HEK293 (cell line): Measurements from ENCODE around the gene DYNLT4.

Experiments used
- BCL11B ChIP-seq: fragments of 450-650 bp; formaldehyde crosslinking; IDR thresholded peaks from 2 replicates; pipeline ENCODE4 v1.5.1; 2016; ENCODE audit warnings: low read depth, missing biosample characterization, missing genetic modification characterization
- FEZF1 ChIP-seq: fragments of 450-650 bp; formaldehyde crosslinking; IDR thresholded peaks from 2 replicates; pipeline ENCODE4 v1.5.1; 2016; ENCODE audit warnings: missing biosample characterization, missing genetic modification characterization
- ZFP3 ChIP-seq: fragments of 450-650 bp; formaldehyde crosslinking; IDR thresholded peaks from 2 replicates; pipeline ENCODE4 v1.5.1; 2016; ENCODE audit warnings: low read depth, missing biosample characterization, missing genetic modification characterization
- ZFP37 ChIP-seq: fragments of 450-650 bp; formaldehyde crosslinking; IDR thresholded peaks from 2 replicates; pipeline ENCODE4 v1.5.1; 2016; ENCODE audit warnings: missing biosample characterization, missing genetic modification characterization
- ZNF394 ChIP-seq: fragments of 450-650 bp; formaldehyde crosslinking; IDR thresholded peaks from 2 replicates; pipeline ENCODE4 v1.5.1; 2016; ENCODE audit warnings: missing biosample characterization, missing genetic modification characterization, mild to moderate bottlenecking, moderate library complexity, borderline replicate concordance
- ZNF48 ChIP-seq: fragments of 450-650 bp; formaldehyde crosslinking; IDR thresholded peaks from 2 replicates; pipeline ENCODE4 v1.5.1; 2016; ENCODE audit warnings: missing biosample characterization, missing genetic modification characterization
- ZNF555 ChIP-seq: fragments of 450-650 bp; formaldehyde crosslinking; conservative IDR thresholded peaks from 2 replicates; pipeline ENCODE4 v1.5.1; 2017; ENCODE audit warnings: missing biosample characterization, mild to moderate bottlenecking, missing genetic modification characterization, inconsistent platforms
- ZNF626 ChIP-seq: fragments of 450-650 bp; sonication (Bioruptor Pico); formaldehyde crosslinking; IDR thresholded peaks from 2 replicates; pipeline ENCODE4 v1.5.1; 2018; ENCODE audit warnings: missing biosample characterization, missing genetic modification characterization, inconsistent platforms
- ZXDB ChIP-seq: fragments of 450-650 bp; formaldehyde crosslinking; IDR thresholded peaks from 2 replicates; pipeline ENCODE4 v1.5.1; 2016; ENCODE audit warnings: missing biosample characterization, missing genetic modification characterization
- TF ChIP-seq, protein P1 (sequence below): fragments of 450-650 bp; formaldehyde crosslinking; IDR thresholded peaks from 2 replicates; pipeline ENCODE4 v1.5.1; 2016; ENCODE audit warnings: missing biosample characterization, missing genetic modification characterization
- TF ChIP-seq, protein P2 (sequence below): fragments of 450-650 bp; formaldehyde crosslinking; IDR thresholded peaks from 2 replicates; pipeline ENCODE4 v1.5.1; 2016; ENCODE audit warnings: missing biosample characterization, missing genetic modification characterization
- TF ChIP-seq, protein P3 (sequence below): fragments of 450-650 bp; formaldehyde crosslinking; IDR thresholded peaks from 2 replicates; pipeline ENCODE4 v1.5.1; 2016; ENCODE audit warnings: missing biosample characterization, missing genetic modification characterization
- TF ChIP-seq, protein P4 (sequence below): fragments of 450-650 bp; formaldehyde crosslinking; IDR thresholded peaks from 2 replicates; pipeline ENCODE4 v1.5.1; 2016; ENCODE audit warnings: missing biosample characterization, missing genetic modification characterization
- TF ChIP-seq, protein P5 (sequence below): fragments of 450-650 bp; formaldehyde crosslinking; IDR thresholded peaks from 2 replicates; pipeline ENCODE4; 2016; ENCODE audit warnings: missing biosample characterization, missing genetic modification characterization
- TF ChIP-seq, protein P6 (sequence below): fragments of 450-650 bp; formaldehyde crosslinking; IDR thresholded peaks from 2 replicates; pipeline ENCODE4 v1.5.0; 2017; ENCODE audit warnings: missing biosample characterization, missing genetic modification characterization, borderline replicate concordance

Gene DYNLT4

DNA sequence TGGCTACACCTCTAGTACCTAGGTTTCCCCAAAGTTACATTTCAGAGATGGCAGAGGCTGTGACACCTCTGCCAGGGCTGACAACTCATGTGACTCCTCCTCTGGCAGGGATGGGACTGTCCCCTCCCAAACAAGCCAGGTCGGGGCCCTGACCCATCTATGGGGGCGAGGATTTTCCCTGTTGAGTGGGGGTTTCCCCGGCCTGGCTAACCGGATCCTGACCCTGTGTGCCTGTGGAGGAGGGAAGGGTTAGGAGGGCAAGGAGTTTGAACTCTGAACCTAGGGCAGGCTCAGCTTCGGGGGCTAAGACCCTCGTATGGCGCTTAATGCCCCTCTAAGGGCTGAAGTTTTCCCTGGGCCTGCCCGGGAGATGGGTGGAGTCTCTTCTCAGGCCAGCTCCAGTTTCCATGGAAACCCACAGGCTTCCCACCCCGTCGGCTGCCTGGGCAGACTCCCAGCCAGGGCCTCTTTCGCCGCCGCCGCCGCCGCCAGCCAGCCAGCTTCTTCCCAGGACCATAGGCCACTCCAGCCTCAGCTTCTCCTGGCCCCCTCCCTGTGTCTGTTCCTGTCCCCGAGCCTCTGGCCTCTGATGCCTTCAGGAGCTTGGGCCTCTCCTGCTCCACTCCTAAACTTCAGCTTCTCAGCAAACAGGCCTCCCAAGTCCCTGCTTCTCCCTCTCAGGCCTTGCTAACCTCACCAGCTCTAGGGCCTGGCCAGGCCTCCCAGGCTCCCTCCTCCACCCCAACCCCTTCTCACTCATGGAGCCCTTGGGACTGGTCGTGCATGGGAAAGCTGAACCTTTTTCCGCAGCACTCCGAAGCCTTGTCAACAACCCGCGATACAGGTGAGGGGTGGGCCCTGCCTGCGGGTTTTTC is 1.1 kb upstream of the DYNLT4 start, which contains the start of gene BTBD19 (continued):
- no peak for TF ChIP-seq ZNF48 (tag by site-specific recombination)
- TF ChIP-seq, protein P1, sequence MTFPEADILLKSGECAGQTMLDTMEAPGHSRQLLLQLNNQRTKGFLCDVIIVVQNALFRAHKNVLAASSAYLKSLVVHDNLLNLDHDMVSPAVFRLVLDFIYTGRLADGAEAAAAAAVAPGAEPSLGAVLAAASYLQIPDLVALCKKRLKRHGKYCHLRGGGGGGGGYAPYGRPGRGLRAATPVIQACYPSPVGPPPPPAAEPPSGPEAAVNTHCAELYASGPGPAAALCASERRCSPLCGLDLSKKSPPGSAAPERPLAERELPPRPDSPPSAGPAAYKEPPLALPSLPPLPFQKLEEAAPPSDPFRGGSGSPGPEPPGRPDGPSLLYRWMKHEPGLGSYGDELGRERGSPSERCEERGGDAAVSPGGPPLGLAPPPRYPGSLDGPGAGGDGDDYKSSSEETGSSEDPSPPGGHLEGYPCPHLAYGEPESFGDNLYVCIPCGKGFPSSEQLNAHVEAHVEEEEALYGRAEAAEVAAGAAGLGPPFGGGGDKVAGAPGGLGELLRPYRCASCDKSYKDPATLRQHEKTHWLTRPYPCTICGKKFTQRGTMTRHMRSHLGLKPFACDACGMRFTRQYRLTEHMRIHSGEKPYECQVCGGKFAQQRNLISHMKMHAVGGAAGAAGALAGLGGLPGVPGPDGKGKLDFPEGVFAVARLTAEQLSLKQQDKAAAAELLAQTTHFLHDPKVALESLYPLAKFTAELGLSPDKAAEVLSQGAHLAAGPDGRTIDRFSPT (tag by site-specific recombination): no peak
- TF ChIP-seq, protein P2, sequence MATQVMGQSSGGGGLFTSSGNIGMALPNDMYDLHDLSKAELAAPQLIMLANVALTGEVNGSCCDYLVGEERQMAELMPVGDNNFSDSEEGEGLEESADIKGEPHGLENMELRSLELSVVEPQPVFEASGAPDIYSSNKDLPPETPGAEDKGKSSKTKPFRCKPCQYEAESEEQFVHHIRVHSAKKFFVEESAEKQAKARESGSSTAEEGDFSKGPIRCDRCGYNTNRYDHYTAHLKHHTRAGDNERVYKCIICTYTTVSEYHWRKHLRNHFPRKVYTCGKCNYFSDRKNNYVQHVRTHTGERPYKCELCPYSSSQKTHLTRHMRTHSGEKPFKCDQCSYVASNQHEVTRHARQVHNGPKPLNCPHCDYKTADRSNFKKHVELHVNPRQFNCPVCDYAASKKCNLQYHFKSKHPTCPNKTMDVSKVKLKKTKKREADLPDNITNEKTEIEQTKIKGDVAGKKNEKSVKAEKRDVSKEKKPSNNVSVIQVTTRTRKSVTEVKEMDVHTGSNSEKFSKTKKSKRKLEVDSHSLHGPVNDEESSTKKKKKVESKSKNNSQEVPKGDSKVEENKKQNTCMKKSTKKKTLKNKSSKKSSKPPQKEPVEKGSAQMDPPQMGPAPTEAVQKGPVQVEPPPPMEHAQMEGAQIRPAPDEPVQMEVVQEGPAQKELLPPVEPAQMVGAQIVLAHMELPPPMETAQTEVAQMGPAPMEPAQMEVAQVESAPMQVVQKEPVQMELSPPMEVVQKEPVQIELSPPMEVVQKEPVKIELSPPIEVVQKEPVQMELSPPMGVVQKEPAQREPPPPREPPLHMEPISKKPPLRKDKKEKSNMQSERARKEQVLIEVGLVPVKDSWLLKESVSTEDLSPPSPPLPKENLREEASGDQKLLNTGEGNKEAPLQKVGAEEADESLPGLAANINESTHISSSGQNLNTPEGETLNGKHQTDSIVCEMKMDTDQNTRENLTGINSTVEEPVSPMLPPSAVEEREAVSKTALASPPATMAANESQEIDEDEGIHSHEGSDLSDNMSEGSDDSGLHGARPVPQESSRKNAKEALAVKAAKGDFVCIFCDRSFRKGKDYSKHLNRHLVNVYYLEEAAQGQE: no peak
- TF ChIP-seq ZFP3 (tag by site-specific recombination): no peak
- TF ChIP-seq ZNF394 (tag by site-specific recombination): peak; percentile 98
- TF ChIP-seq, protein P3, sequence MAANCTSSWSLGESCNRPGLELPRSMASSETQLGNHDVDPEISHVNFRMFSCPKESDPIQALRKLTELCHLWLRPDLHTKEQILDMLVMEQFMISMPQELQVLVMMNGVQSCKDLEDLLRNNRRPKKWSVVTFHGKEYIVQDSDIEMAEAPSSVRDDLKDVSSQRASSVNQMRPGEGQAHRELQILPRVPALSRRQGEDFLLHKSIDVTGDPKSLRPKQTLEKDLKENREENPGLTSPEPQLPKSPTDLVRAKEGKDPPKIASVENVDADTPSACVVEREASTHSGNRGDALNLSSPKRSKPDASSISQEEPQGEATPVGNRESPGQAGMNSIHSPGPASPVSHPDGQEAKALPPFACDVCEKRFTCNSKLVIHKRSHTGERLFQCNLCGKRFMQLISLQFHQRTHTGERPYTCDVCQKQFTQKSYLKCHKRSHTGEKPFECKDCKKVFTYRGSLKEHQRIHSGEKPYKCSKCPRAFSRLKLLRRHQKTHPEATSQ: no peak
- TF ChIP-seq, protein P4, sequence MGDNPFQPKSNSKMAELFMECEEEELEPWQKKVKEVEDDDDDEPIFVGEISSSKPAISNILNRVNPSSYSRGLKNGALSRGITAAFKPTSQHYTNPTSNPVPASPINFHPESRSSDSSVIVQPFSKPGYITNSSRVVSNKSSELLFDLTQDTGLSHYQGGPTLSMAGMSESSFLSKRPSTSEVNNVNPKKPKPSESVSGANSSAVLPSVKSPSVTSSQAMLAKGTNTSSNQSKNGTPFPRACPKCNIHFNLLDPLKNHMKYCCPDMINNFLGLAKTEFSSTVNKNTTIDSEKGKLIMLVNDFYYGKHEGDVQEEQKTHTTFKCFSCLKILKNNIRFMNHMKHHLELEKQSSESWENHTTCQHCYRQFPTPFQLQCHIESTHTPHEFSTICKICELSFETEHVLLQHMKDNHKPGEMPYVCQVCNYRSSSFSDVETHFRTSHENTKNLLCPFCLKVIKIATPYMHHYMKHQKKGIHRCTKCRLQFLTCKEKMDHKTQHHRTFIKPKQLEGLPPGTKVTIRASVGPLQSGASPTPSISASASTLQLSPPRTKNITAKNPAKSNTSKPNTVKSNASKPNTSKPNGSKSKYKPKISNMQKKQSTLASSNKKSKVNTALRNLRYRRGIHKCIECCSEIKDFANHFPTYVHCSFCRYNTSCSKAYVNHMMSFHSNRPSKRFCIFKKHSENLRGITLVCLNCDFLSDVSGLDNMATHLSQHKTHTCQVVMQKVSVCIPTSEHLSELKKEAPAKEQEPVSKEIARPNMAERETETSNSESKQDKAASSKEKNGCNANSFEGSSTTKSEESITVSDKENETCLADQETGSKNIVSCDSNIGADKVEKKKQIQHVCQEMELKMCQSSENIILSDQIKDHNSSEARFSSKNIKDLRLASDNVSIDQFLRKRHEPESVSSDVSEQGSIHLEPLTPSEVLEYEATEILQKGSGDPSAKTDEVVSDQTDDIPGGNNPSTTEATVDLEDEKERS (tag by site-specific recombination): no peak
- TF ChIP-seq ZNF626 (tag by site-specific recombination): no peak
- TF ChIP-seq FEZF1 (tag by site-specific recombination): no peak
- TF ChIP-seq, protein P5, sequence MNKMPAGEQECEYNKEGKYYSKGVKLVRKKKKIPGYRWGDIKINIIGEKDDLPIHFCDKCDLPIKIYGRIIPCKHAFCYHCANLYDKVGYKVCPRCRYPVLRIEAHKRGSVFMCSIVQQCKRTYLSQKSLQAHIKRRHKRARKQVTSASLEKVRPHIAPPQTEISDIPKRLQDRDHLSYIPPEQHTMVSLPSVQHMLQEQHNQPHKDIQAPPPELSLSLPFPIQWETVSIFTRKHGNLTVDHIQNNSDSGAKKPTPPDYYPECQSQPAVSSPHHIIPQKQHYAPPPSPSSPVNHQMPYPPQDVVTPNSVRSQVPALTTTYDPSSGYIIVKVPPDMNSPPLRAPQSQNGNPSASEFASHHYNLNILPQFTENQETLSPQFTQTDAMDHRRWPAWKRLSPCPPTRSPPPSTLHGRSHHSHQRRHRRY (tag by site-specific recombination): no peak
- no peak for TF ChIP-seq ZNF555 (tag by site-specific recombination)
- TF ChIP-seq ZFP37: no peak
- TF ChIP-seq ZXDB (tag by site-specific recombination): peak; percentile 26; the same call in 1 of the 2 replicates
- TF ChIP-seq BCL11B (tag by site-specific recombination): peak; percentile 6; the same call in 1 of the 2 replicates
- TF ChIP-seq, protein P6, sequence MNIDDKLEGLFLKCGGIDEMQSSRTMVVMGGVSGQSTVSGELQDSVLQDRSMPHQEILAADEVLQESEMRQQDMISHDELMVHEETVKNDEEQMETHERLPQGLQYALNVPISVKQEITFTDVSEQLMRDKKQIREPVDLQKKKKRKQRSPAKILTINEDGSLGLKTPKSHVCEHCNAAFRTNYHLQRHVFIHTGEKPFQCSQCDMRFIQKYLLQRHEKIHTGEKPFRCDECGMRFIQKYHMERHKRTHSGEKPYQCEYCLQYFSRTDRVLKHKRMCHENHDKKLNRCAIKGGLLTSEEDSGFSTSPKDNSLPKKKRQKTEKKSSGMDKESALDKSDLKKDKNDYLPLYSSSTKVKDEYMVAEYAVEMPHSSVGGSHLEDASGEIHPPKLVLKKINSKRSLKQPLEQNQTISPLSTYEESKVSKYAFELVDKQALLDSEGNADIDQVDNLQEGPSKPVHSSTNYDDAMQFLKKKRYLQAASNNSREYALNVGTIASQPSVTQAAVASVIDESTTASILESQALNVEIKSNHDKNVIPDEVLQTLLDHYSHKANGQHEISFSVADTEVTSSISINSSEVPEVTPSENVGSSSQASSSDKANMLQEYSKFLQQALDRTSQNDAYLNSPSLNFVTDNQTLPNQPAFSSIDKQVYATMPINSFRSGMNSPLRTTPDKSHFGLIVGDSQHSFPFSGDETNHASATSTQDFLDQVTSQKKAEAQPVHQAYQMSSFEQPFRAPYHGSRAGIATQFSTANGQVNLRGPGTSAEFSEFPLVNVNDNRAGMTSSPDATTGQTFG: no peak
